PC-3 (cell line): ENCODE measurements around the gene MBD3. TPM values are rescaled to one million over a fixed set of nuclear protein-coding genes. Genes with fewer than 3 reads are reported as not detected.

Experiments
- ATAC-seq: fragments of 200-7000 bp; cut with Tn5 transposase; 2 replicates; pipeline ENCODE4 v1.9.1; 2020; ENCODE audit warnings: mild to moderate bottlenecking, moderate library complexity
- BruUV-seq: library from RNA; stranded (reverse); fragments of 400-500 nt; replicated peaks from 2 replicates; lab custom pipeline; 2021; lab: Mats Ljungman, UMichigan
- CTCF ChIA-PET: fragments of 300-600 bp; sonication (Branson Sonifier 250); formaldehyde crosslinking; loops from one replicate; lab custom pipeline; 2022; ENCODE audit warnings: antibody characterized with exemption; lab: Charles Lee
- POLR2A ChIA-PET: fragments of 300-600 bp; sonication (Branson Sonifier 250); formaldehyde crosslinking; loops from one replicate; lab custom pipeline; 2022; ENCODE audit warnings: antibody characterized with exemption; ENCODE audit not compliant: unreplicated experiment; lab: Charles Lee
- DNase-seq: peaks from one replicate; pipeline ENCODE4 v3.0.0-alpha.2; 2015
- H2AFZ ChIP-seq: fragments of 300-600 bp; sonication (generic); 2 replicates; pipeline ENCODE4 v1.6.0; 2016; ENCODE audit warnings: antibody characterized with exemption, low read length
- H3F3A ChIP-seq: fragments of 300-600 bp; sonication (generic); one replicate; pipeline ENCODE4 v1.6.0; 2017; ENCODE audit warnings: antibody characterized with exemption, low read length, control low read depth, mild to moderate bottlenecking; ENCODE audit not compliant: unreplicated experiment
- H3K27ac ChIP-seq: fragments of 300-600 bp; sonication (generic); 2 replicates; pipeline ENCODE4 v1.5.1; 2016; ENCODE audit warnings: mild to moderate bottlenecking, low read length
- H3K27me3 ChIP-seq: fragments of 300-600 bp; sonication (generic); 2 replicates; pipeline ENCODE4 v1.6.1; 2016; ENCODE audit warnings: low read length, mixed read lengths
- H3K36me3 ChIP-seq: fragments of 300-600 bp; sonication (generic); 2 replicates; pipeline ENCODE4 v1.6.1; 2016; ENCODE audit warnings: low read depth, mixed run types, low read length, mixed read lengths
- H3K4me1 ChIP-seq: fragments of 300-600 bp; sonication (generic); 2 replicates; pipeline ENCODE4 v1.5.1; 2016; ENCODE audit warnings: low read length; ENCODE audit not compliant: insufficient read depth
- H3K4me2 ChIP-seq: fragments of 300-600 bp; sonication (generic); 2 replicates; pipeline ENCODE4 v1.6.0; 2016; ENCODE audit warnings: low read length
- H3K4me3 ChIP-seq: fragments of 300-600 bp; sonication (generic); 2 replicates; pipeline ENCODE4 v1.5.1; 2016; ENCODE audit warnings: mild to moderate bottlenecking, low read length, mixed read lengths
- H3K79me2 ChIP-seq: fragments of 300-600 bp; sonication (generic); 2 replicates; pipeline ENCODE4 v1.6.1; 2017; ENCODE audit warnings: low read length, mixed read lengths
- H3K9ac ChIP-seq: fragments of 300-600 bp; sonication (generic); 2 replicates; pipeline ENCODE4 v1.6.0; 2016; ENCODE audit warnings: mild to moderate bottlenecking, low read length
- H3K9me2 ChIP-seq: fragments of 300-600 bp; sonication (generic); replicated peaks from 2 replicates; pipeline ENCODE4 v1.6.1; 2016; ENCODE audit warnings: mixed run types, low read length, mixed read lengths
- H3K9me3 ChIP-seq: fragments of 300-600 bp; sonication (generic); 2 replicates; pipeline ENCODE4 v1.6.1; 2016; ENCODE audit warnings: low read length, mixed read lengths
- H4K20me1 ChIP-seq: fragments of 300-600 bp; sonication (generic); 2 replicates; pipeline ENCODE4 v1.6.1; 2016; ENCODE audit warnings: low read length, mixed read lengths
- EZH2 ChIP-seq: fragments of 300-600 bp; sonication (generic); IDR thresholded peaks from one replicate; pipeline ENCODE4 v1.6.1; 2017; ENCODE audit warnings: antibody characterized with exemption, mild to moderate bottlenecking, low read length; ENCODE audit not compliant: unreplicated experiment
- EZH2phosphoT487 ChIP-seq: fragments of 300-600 bp; sonication (generic); IDR thresholded peaks from 2 replicates; pipeline ENCODE4 v1.6.1; 2018; ENCODE audit warnings: mild to moderate bottlenecking, antibody characterized with exemption, low read length, borderline replicate concordance
- intact Hi-C: fragments of 100-400 bp; cut with micrococcal nuclease; formaldehyde crosslinking; loops from 2 replicates; pipeline ENCODE4 v1.9.0; 2023
- total RNA-seq: library from RNA; depleted of rRNA; stranded (reverse); fragments of >200 nt; gene quantifications from 2 replicates; pipeline ENCODE4 v1.2.3, GENCODE V29; 2014
- TF ChIP-seq, protein P1 (sequence below): fragments of 300-600 bp; sonication (generic); conservative IDR thresholded peaks from 2 replicates; pipeline ENCODE4 v1.5.1; 2017; ENCODE audit warnings: antibody characterized with exemption, low read depth, mild to moderate bottlenecking, low read length

Gene MBD3
- total RNA-seq, 1 experiment from 2014 or later: 131 TPM

DNA sequence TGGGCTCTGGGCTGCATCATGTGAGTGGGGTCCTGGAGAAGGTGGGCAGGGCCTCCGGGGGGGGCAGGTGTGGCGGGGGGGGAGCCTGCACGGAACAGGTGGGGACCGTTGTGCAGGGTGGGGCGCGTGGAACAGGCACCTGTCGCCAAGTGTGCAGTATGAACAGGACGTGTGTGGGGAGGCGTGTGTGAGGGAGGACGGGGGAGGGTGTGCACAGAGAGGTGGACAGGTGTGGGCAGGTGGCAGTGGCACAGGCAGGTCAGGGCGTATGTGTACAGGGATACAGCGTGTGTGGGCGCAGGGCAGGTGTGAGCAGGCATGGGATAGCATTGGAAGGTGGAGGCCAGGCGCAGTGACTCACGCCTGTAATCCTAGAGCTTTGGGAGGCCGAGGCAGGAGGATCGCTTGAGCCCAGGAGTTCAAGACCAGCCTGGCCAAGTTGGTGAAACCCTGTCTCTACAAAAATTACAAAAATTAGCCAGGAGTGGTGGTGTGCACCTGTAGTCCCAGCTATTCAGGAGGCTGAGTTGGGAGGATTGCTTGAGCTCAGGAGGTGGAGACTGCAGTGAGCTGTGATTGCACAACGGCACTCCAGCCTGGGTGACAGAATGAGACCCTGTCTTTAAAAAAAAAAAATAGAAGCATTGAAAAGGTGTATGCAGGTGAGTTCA, 65.6 kb downstream of the MBD3 start:
- intact Hi-C loops: no loop called here
- Histone ChIP-seq H3K27ac (no peak overlapping the region), H4K20me1 (no peaks in the 10 kb centered on the region), H3K9me3 (no peaks in the 10 kb centered on the region), H3K4me1 (no peaks in the 10 kb centered on the region), H3K79me2 (no peaks in the 10 kb centered on the region), H3K4me2 (no peak overlapping the region), H3K4me3 (no peak overlapping the region), H3K27me3 (no peaks in the 10 kb centered on the region), H3K9me2 (no peaks in the 10 kb centered on the region), H3F3A (no peaks in the 10 kb centered on the region), H3K9ac (no peak overlapping the region), H2AFZ (no peak overlapping the region), H3K36me3 (no peaks in the 10 kb centered on the region)
- CTCF ChIA-PET: no interaction called here
- ATAC-seq (no peak), DNase-seq (no peak)
- POLR2A ChIA-PET: no interaction called here
- TF ChIP-seq, protein P1, sequence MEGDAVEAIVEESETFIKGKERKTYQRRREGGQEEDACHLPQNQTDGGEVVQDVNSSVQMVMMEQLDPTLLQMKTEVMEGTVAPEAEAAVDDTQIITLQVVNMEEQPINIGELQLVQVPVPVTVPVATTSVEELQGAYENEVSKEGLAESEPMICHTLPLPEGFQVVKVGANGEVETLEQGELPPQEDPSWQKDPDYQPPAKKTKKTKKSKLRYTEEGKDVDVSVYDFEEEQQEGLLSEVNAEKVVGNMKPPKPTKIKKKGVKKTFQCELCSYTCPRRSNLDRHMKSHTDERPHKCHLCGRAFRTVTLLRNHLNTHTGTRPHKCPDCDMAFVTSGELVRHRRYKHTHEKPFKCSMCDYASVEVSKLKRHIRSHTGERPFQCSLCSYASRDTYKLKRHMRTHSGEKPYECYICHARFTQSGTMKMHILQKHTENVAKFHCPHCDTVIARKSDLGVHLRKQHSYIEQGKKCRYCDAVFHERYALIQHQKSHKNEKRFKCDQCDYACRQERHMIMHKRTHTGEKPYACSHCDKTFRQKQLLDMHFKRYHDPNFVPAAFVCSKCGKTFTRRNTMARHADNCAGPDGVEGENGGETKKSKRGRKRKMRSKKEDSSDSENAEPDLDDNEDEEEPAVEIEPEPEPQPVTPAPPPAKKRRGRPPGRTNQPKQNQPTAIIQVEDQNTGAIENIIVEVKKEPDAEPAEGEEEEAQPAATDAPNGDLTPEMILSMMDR: no peak
- TF ChIP-seq EZH2: no peak
- no peak for TF ChIP-seq EZH2phosphoT487
- no TSS peak for BruUV-seq

DNA sequence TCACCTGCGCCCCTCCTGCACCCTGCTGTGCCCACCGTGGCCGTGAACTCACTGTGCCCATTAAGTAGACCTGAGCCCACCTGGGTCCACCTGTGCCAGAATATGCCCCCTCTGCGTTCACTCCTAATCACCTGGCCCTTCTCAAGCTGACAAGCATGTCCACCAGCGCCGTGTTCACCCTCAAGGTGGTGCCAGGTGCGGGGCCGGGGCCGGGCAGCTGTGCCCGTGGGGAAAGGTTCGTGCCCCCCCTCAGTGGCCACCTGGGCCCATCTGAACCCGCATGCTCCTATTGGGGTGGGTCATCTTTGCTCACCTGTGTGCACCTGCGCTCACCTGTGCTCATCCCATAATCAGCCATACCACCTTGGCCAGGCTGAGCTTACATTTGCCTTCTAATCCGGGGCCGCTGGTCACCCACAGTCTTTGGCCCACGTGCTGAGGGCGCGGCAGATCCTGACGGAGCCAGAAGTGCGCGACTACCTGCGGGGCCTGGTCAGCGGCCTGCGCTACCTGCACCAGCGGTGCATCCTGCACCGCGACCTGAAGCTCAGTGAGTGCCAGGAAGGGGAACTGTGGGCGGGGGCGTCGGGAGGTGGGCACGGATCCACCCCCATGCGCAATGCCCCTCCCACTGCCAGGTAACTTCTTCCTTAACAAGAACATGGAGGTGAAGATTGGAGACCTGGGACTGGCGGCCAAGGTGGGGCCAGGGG, 66.4 kb downstream of the MBD3 start:
- CTCF ChIA-PET: no interaction called here
- TF ChIP-seq EZH2phosphoT487: no peak
- TF ChIP-seq EZH2: no peak
- TF ChIP-seq, protein P1: no peak

DNA sequence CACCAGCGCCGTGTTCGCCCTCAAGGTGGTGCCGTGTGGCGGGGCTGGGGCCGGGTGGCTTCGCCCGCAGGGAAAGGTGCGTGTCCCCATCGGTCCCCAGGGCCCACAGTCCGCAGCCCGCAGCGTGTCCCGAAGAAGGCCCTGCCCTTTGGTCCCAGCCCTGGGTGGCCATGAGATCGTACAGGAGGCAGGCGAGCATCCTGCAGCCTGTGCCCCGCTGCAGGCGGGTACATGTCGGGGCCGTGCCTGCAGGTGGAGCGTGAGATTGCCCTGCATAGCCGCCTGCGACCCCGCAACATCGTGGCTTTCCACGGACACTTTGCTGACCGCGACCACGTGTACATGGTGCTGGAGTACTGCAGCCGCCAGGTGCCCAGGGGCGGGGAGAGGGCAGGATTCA, 67.3 kb downstream of the MBD3 start:
- BruUV-seq: no TSS peak
- no peak for TF ChIP-seq EZH2
- intact Hi-C loops: no loop called here

More for the DNA sequence above, 66.4 kb downstream of the MBD3 start:
- Histone ChIP-seq H3K27ac (no peak overlapping the region), H3K9me2 (no peaks in the 10 kb centered on the region), H4K20me1 (no peaks in the 10 kb centered on the region), H3K27me3 (no peaks in the 10 kb centered on the region), H3K79me2 (no peaks in the 10 kb centered on the region), H3K4me2 (no peak overlapping the region), H3K9ac (no peak overlapping the region), H3K4me1 (no peaks in the 10 kb centered on the region), H3K36me3 (no peaks in the 10 kb centered on the region), H2AFZ (no peak overlapping the region), H3K9me3 (no peaks in the 10 kb centered on the region), H3F3A (no peaks in the 10 kb centered on the region), H3K4me3 (no peak overlapping the region)
- intact Hi-C loops: no loop called here
- POLR2A ChIA-PET: no interaction called here
- no TSS peak for BruUV-seq
- no peak for DNase-seq
- no peak for ATAC-seq

More for the DNA sequence above, 67.3 kb downstream of the MBD3 start:
- Histone ChIP-seq H2AFZ (no peak overlapping the region), H3K36me3 (no peaks in the 10 kb centered on the region), H3K4me1 (no peaks in the 10 kb centered on the region), H3K4me2 (no peak overlapping the region), H3K4me3 (no peak overlapping the region), H3K9me2 (no peaks in the 10 kb centered on the region), H3K27me3 (no peaks in the 10 kb centered on the region), H3K79me2 (no peaks in the 10 kb centered on the region), H4K20me1 (no peaks in the 10 kb centered on the region), H3F3A (no peaks in the 10 kb centered on the region), H3K27ac (no peak overlapping the region), H3K9ac (no peak overlapping the region), H3K9me3 (no peaks in the 10 kb centered on the region)
- DNase-seq (no peak), ATAC-seq (no peak)
- POLR2A ChIA-PET: no interaction called here
- CTCF ChIA-PET: no interaction called here
